Mesenchymal stem cell (in vitro differentiated cells and primary cell): ENCODE data around the gene CTU2.

Experiments
- DNase-seq: peaks from one replicate; pipeline ENCODE4 v3.0.0-alpha.2; 2013
- H2AFZ ChIP-seq: one replicate; pipeline ENCODE4 v1.6.1; 2013; ENCODE audit warnings: low read depth, mild to moderate bottlenecking, control low read depth, inconsistent platforms, low read length, moderate library complexity
- H2AK5ac ChIP-seq: 2 replicates; pipeline ENCODE4 v1.6.1; 2013; ENCODE audit warnings: low read length, moderate library complexity, mild to moderate bottlenecking, inconsistent platforms; ENCODE audit not compliant: severe bottlenecking
- H2BK120ac ChIP-seq: one replicate; pipeline ENCODE4 v1.6.1; 2013; ENCODE audit warnings: low read depth, mild to moderate bottlenecking, inconsistent platforms, low read length, moderate library complexity
- H2BK12ac ChIP-seq, 2 experiments: one replicate each; pipeline ENCODE4 v1.6.1; 2013; ENCODE audit warnings: inconsistent platforms in 2 of 2, low read length in 2 of 2, mild to moderate bottlenecking in 2 of 2, moderate library complexity in 2 of 2, control low read depth in 1 of 2
- H2BK15ac ChIP-seq: one replicate; pipeline ENCODE4 v1.6.1; 2013; ENCODE audit warnings: mild to moderate bottlenecking, low read depth, inconsistent platforms; ENCODE audit not compliant: poor library complexity, severe bottlenecking
- H2BK5ac ChIP-seq: 2 replicates; pipeline ENCODE4 v1.6.1; 2013; ENCODE audit warnings: low read depth, mild to moderate bottlenecking, low read length, control low read depth, inconsistent platforms; ENCODE audit not compliant: poor library complexity, severe bottlenecking
- H3K14ac ChIP-seq, 2 experiments: one replicate each; pipeline ENCODE4 v1.6.1; 2013; ENCODE audit warnings: inconsistent platforms in 2 of 2, low read length in 2 of 2, control low read depth in 1 of 2, mild to moderate bottlenecking in 1 of 2, moderate library complexity in 1 of 2
- H3K18ac ChIP-seq, 2 experiments: one replicate each; pipeline ENCODE4 v1.6.1; 2013; ENCODE audit warnings: inconsistent platforms in 2 of 2, low read length in 2 of 2, control low read depth in 1 of 2, low read depth in 1 of 2, mild to moderate bottlenecking in 1 of 2
- H3K23ac ChIP-seq, 2 experiments: one replicate each; pipeline ENCODE4 v1.6.1; 2013; ENCODE audit warnings: inconsistent platforms in 2 of 2, low read length in 2 of 2, mild to moderate bottlenecking in 2 of 2, moderate library complexity in 2 of 2, control low read depth in 1 of 2
- H3K27ac ChIP-seq: 2 replicates; pipeline ENCODE4 v1.5.1; 2013; ENCODE audit warnings: mild to moderate bottlenecking, moderate library complexity, low read length, control low read depth, inconsistent platforms; ENCODE audit not compliant: poor library complexity, severe bottlenecking
- H3K27me3 ChIP-seq, 2 experiments: 2 replicates each; pipeline versions ENCODE4 v1.6.1 to v1.7.0; 2013; ENCODE audit warnings: low read length in 2 of 2, mild to moderate bottlenecking in 2 of 2, moderate library complexity in 2 of 2, control low read depth in 1 of 2, inconsistent platforms in 1 of 2; ENCODE audit not compliant: control insufficient read depth in 1 of 2, insufficient read depth in 1 of 2
- H3K36me3 ChIP-seq, 2 experiments: 2 replicates each; pipeline versions ENCODE4 v1.6.1 to v1.7.0; 2013; ENCODE audit warnings: low read length in 2 of 2, control low read depth in 1 of 2, inconsistent platforms in 1 of 2, low read depth in 1 of 2, mild to moderate bottlenecking in 1 of 2; ENCODE audit not compliant: insufficient read depth in 2 of 2, control insufficient read depth in 1 of 2
- H3K4ac ChIP-seq, 2 experiments: one replicate each; pipeline ENCODE4 v1.6.1; 2013; ENCODE audit warnings: inconsistent platforms in 2 of 2, low read length in 2 of 2, mild to moderate bottlenecking in 2 of 2, moderate library complexity in 2 of 2, control low read depth in 1 of 2, low read depth in 1 of 2
- H3K4me1 ChIP-seq: 2 replicates; pipeline ENCODE4 v1.6.1; 2013; ENCODE audit warnings: low read depth, low read length, control low read depth; ENCODE audit not compliant: control insufficient read depth, insufficient read depth
- H3K4me2 ChIP-seq: 2 replicates; pipeline ENCODE4 v1.6.1; 2013; ENCODE audit warnings: low read length, mild to moderate bottlenecking, inconsistent platforms; ENCODE audit not compliant: poor library complexity, severe bottlenecking
- H3K4me3 ChIP-seq, 2 experiments: 2 replicates each; pipeline versions ENCODE4 v1.5.1 to v1.7.0; 2013; ENCODE audit warnings: low read length in 2 of 2, mild to moderate bottlenecking in 2 of 2, control low read depth in 1 of 2, low read depth in 1 of 2; ENCODE audit not compliant: insufficient read depth in 1 of 2
- H3K79me1 ChIP-seq: replicated peaks from 2 replicates; pipeline ENCODE4 v1.6.1; 2013; ENCODE audit warnings: mild to moderate bottlenecking, control low read depth, low read length, inconsistent platforms; ENCODE audit not compliant: poor library complexity, severe bottlenecking
- H3K9ac ChIP-seq: 2 replicates; pipeline ENCODE4 v1.7.0; 2013; ENCODE audit warnings: mild to moderate bottlenecking, low read length, moderate library complexity
- H3K9me3 ChIP-seq: 2 replicates; pipeline ENCODE4 v1.7.0; 2013; ENCODE audit warnings: mild to moderate bottlenecking, low read length; ENCODE audit not compliant: control insufficient read depth
- H4K8ac ChIP-seq: one replicate; pipeline ENCODE4 v1.6.1; 2013; ENCODE audit warnings: inconsistent platforms, mild to moderate bottlenecking, low read length, moderate library complexity
- H4K91ac ChIP-seq: one replicate; pipeline ENCODE4 v1.6.1; 2013; ENCODE audit warnings: mild to moderate bottlenecking, low read length, inconsistent platforms
- WGBS: methylation state at CpG from one replicate; pipeline ENCODE4 v1.1.7; 2013; ENCODE audit warnings: mixed read lengths; 5-methylcytosine and 5-hydroxymethylcytosine counted together

CTU2 gene

DNA sequence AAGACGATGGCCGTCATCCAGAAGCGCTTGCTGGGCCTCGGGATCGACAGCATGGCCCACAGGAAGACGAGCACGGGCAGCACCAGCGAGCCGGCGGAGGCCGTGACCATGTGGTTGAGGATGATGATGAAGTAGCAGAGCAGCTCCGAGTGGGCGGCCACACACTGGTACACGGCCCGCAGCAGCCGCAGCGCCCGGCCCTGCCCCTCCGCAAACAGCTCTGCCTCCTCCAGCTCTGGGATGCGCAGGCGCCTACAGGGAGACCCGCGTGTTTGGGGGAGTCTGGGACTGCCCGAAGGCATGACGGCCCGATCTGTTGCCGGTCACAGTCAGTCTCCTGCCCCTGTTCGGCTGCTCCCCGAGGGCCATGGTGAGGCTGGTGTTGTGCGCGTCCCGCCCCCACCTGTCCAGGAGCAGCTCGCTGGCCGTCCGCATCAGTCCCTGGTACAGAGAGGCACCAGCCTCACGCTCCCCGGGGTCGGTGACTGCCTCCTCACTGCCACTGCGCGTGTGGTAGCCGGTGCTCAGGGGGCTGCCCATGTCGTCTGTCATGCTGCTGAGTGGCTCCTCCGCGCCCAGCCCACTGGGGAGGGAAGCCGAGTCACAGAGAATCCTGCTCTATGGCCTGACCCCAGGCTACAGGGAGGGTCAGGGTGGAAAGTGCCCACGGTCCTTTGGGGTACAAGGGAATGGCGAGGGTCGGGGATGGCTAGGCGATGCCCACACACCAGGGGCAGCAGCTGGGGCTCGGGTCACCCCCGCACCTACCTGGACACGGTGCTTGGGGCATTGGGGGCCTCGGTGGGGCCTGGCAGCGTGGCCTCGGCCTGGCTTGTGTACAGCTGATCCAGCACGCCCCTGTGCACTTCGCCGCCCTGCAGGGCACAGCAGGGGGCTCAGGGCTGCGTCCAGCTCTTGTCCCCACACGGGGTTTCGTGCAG is 15.8 kb downstream of the CTU2 start:
- H3K27me3 ChIP-seq = no peaks in the 10 kb centered on the region
- no peak overlapping the region for H2BK15ac ChIP-seq
- peaks cover 93 to 97% of the 10 kb centered on the region in 2 experiments for H3K36me3 ChIP-seq
- no peak overlapping the region for H3K27ac ChIP-seq
- H2BK120ac ChIP-seq = no peak overlapping the region
- DNase-seq = no peak
- H3K79me1 ChIP-seq = peaks cover 3% of the 10 kb centered on the region
- no peak overlapping the region for H2AFZ ChIP-seq
- H3K23ac ChIP-seq = no peak overlapping the region
- WGBS = 97% methylated on average over 58 of the region's 61 CpGs
- H3K4me3 ChIP-seq = peak overlapping the region in 1 of 2 experiments; percentile 11
- no peak overlapping the region for H3K4ac ChIP-seq
- H2AK5ac ChIP-seq = no peak overlapping the region
- no peak overlapping the region for H2BK12ac ChIP-seq
- H3K4me1 ChIP-seq = peaks cover 2% of the 10 kb centered on the region
- no peak overlapping the region for H3K4me2 ChIP-seq
- H3K14ac ChIP-seq = no peak overlapping the region
- no peaks in the 10 kb centered on the region for H3K9me3 ChIP-seq
- H2BK5ac ChIP-seq = no peak overlapping the region
- no peak overlapping the region for H3K18ac ChIP-seq
- H4K91ac ChIP-seq = peak overlapping the region; percentile 16
- no peak overlapping the region for H3K9ac ChIP-seq
- no peak overlapping the region for H4K8ac ChIP-seq

- Histone ChIP-seq H3K4me2 (no peak overlapping the region), H3K18ac (no peak overlapping the region), H3K4ac (no peak overlapping the region), H3K36me3 (peaks cover 92 to 99% of the 10 kb centered on the region in 2 experiments), H2BK15ac (no peak overlapping the region), H4K8ac (no peak overlapping the region), H3K79me1 (peaks cover 5% of the 10 kb centered on the region), H3K27me3 (no peaks in the 10 kb centered on the region), H3K27ac (no peak overlapping the region), H4K91ac (no peak overlapping the region), H3K9me3 (no peaks in the 10 kb centered on the region), H3K4me1 (peaks cover 9% of the 10 kb centered on the region), H2BK12ac (no peak overlapping the region), H2BK5ac (no peak overlapping the region), H3K4me3 (no peak overlapping the region), H2AFZ (no peak overlapping the region), H2BK120ac (no peak overlapping the region), H3K23ac (no peak overlapping the region), H3K9ac (no peak overlapping the region), H2AK5ac (no peak overlapping the region), H3K14ac (peak overlapping the region in 1 of 2 experiments; percentile 39)
- WGBS = 91% methylated on average over 39 of the region's 39 CpGs
- no peak for DNase-seq
Observed at GRCh38 chr16:88722784-88723506, 16.6 kb downstream of the CTU2 start.

GRCh38 chr16:88723507-88723887 is 17.2 kb downstream of the CTU2 start:
- peaks cover 12% of the 10 kb centered on the region for H3K4me1 ChIP-seq
- H2AFZ ChIP-seq = no peak overlapping the region
- peaks cover 89 to 96% of the 10 kb centered on the region in 2 experiments for H3K36me3 ChIP-seq
- no peaks in the 10 kb centered on the region for H3K9me3 ChIP-seq
- no peak overlapping the region for H3K4me3 ChIP-seq
- H4K91ac ChIP-seq = no peak overlapping the region
- no peak overlapping the region for H3K27ac ChIP-seq
- no peak overlapping the region for H3K9ac ChIP-seq
- DNase-seq = no peak
- no peak overlapping the region for H3K18ac ChIP-seq
- no peak overlapping the region for H2BK15ac ChIP-seq
- no peak overlapping the region for H3K14ac ChIP-seq
- no peaks in the 10 kb centered on the region for H3K27me3 ChIP-seq
- no peak overlapping the region for H3K4ac ChIP-seq
- H4K8ac ChIP-seq = no peak overlapping the region
- peaks cover 6% of the 10 kb centered on the region for H3K79me1 ChIP-seq
- H3K23ac ChIP-seq = no peak overlapping the region
- H3K4me2 ChIP-seq = no peak overlapping the region
- H2BK120ac ChIP-seq = no peak overlapping the region
- H2BK12ac ChIP-seq = no peak overlapping the region
- WGBS = 85% methylated on average over 8 of the region's 8 CpGs
- no peak overlapping the region for H2BK5ac ChIP-seq
- no peak overlapping the region for H2AK5ac ChIP-seq

DNA sequence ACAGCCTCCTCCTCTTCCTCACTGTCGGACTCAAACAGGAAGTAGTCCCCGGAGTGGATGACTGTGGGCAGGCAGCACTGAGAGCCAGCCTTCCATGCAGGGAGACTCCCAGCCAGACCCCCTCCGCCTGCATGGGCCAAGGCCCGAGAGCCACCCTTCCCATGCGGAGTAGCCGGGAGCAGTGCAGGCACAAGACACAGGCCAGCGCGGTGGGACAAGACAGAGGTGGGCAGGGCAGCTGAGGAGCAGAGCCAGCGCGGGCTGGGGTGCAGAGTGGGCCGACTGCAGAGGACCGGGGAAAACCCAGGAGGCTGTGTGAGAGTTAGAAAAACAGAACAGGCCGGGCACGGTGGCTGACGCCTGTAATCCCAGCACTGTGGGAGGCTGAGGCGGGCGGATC is 17.6 kb downstream of the CTU2 start:
- no peak overlapping the region for H3K4me2 ChIP-seq
- no peaks in the 10 kb centered on the region for H3K9me3 ChIP-seq
- H2BK15ac ChIP-seq = no peak overlapping the region
- no peak overlapping the region for H3K4ac ChIP-seq
- H3K36me3 ChIP-seq = peaks cover 85 to 92% of the 10 kb centered on the region in 2 experiments
- no peak for DNase-seq
- no peak overlapping the region for H2BK5ac ChIP-seq
- H3K79me1 ChIP-seq = peaks cover 6% of the 10 kb centered on the region
- H3K4me3 ChIP-seq = no peak overlapping the region
- H2AK5ac ChIP-seq = no peak overlapping the region
- peaks cover 12% of the 10 kb centered on the region for H3K4me1 ChIP-seq
- no peak overlapping the region for H4K8ac ChIP-seq
- H2AFZ ChIP-seq = no peak overlapping the region
- H2BK120ac ChIP-seq = no peak overlapping the region
- H4K91ac ChIP-seq = no peak overlapping the region
- no peak overlapping the region for H3K14ac ChIP-seq
- no peak overlapping the region for H2BK12ac ChIP-seq
- no peak overlapping the region for H3K9ac ChIP-seq
- no peaks in the 10 kb centered on the region for H3K27me3 ChIP-seq
- H3K18ac ChIP-seq = no peak overlapping the region
- WGBS = 98% methylated on average over 14 of the region's 17 CpGs
- no peak overlapping the region for H3K27ac ChIP-seq
- H3K23ac ChIP-seq = no peak overlapping the region
